Heart left ventricle (tissue), 13 donors: ENCODE results near the gene TRA2B.

Experiments
- POLR2A ChIP-seq, 2 donors: fragments of 450-650 bp; IDR thresholded peaks; one replicate each; pipeline ENCODE4 v1.6.1; 2017; ENCODE audit warnings: antibody characterized with exemption in 2 of 2, mild to moderate bottlenecking in 2 of 2, moderate library complexity in 2 of 2
- TF ChIP-seq, protein P1 (sequence below), 12 donors: fragments of 200-600 bp; sonication (generic) in 4 of 12; IDR thresholded peaks; one replicate each; pipeline versions ENCODE4 v1.5.0 to v1.8.0; 2018 to 2022; ENCODE audit warnings: antibody characterized with exemption in 12 of 12, mild to moderate bottlenecking in 5 of 12
- donor health status: ischemic (EF 13 %, LVEDD 7.1; RV severe dilation, severe dysfunction).
- donor health status: DM: no; HTN: yes; CAD: no.
- donor health status: DM: no; HTN: no; CAD: no.
- donor health status: ischemic (EF 25% LVEDD 6.9; RV normal size, moderate dysfunction).
- donor health status: ischemic (EF 25% LVEDD 5.7; RV mildly dilated, moderate dysfunction).
- donor health status: ischemic (EF 35%, LVEDD 5.7; RV mildly dilated, moderate dysfunction).
- donor health status: nonischemic (EF 11% LVEDD 7.7; RV severe dilation, severe dysfunction).
- donor health status: DM: yes; HTN: yes; CAD: no.
- donor health status: PGD.
- donor health status: ischemic (EF 29% LVEDD 5.4; RV normal size, mild dysfunction).
- donor health status: nonischemic (EF 23%, LVEDD 6.1; RV moderate dilation, normal function).

DNA sequence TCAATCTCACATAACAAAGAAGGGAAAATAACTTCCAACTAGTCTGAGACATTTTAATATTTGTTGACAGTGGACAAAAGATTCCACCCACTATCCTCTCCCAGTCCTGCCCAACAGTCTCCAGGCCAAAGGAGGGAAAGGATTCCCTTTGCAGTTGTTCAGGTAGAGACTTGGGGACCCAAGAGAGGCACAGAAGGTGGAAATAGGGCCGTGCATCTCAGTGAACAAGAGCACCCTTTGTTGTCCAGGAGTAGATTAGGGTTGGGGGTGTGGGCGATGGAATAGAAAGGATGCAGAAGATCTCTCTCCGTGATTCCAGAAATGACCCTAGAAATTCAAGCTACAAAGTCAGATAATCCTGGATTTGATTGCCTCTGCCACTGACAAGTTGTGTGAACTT is 44.8 kb upstream of the TRA2B start:
- no peak for TF ChIP-seq POLR2A (IDR thresholded peaks at IDR 0.05)
- TF ChIP-seq, protein P1, sequence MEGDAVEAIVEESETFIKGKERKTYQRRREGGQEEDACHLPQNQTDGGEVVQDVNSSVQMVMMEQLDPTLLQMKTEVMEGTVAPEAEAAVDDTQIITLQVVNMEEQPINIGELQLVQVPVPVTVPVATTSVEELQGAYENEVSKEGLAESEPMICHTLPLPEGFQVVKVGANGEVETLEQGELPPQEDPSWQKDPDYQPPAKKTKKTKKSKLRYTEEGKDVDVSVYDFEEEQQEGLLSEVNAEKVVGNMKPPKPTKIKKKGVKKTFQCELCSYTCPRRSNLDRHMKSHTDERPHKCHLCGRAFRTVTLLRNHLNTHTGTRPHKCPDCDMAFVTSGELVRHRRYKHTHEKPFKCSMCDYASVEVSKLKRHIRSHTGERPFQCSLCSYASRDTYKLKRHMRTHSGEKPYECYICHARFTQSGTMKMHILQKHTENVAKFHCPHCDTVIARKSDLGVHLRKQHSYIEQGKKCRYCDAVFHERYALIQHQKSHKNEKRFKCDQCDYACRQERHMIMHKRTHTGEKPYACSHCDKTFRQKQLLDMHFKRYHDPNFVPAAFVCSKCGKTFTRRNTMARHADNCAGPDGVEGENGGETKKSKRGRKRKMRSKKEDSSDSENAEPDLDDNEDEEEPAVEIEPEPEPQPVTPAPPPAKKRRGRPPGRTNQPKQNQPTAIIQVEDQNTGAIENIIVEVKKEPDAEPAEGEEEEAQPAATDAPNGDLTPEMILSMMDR (IDR thresholded peaks at IDR 0.05), result no peak
